ENCODE measurements around the gene HARS1.
"Not testable (repeated sequence)": the region's sequence is repeated elsewhere in the genome, so short reads cannot be mapped to it uniquely, and the experiment has no call there.

HARS1 gene

GRCh38 chr5:140637371-140638100 is 53.6 kb downstream of the HARS1 start:
- intact Hi-C loops (cut with DNase I): loop anchor here (2.0 kb wide), 3 partner anchors 53 to 265 kb away; partner anchors contain the start of genes APBB3, HARS1, HARS2 and SLC35A4

DNA sequence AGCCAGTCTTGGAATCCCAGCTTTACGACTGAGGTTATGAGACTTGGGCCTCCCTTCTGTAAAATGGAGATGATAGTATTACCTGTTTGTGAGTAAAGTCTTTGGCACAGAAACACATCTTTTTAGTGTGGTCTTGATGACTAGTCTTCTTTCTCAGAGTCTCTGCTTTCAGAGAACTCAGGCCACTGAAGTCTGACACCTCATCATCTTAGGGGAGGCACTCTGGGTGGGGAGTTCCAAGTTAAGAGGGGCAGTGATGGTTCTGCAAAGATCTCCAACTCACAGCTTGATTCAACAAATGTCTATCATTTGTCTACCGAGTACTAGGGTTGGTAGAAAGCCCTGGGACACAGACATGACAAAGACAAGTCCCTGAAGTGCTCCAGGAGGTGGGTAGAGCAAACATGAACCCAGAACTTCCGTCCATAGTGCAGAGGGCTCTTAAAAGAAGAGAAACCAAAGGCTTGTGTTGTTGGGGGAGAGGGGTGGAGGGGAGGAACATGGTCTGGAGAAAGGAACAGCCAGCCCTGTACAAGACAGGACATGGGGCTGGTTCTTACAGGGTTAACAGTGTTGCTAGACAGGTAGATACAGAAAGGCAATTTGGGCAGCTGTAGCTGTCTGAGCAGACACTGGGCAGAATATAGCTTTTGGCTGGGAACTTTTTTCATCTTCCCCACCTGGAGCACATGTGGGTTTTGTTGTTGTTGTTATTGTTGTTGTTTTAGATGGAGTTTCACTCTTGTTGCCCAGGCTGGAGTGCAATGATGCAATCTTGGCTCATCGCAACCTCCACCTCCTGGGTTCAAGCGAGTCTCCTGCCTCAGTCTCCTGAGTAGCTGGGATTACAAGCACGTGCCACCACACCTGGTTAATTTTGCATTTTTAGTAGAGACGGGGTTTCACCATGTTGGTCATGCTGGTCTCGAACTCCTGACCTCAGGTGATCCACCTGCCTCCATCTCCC is 55.6 kb downstream of the HARS1 start:
- DNase-seq: no peak
- intact Hi-C loops (cut with DNase I): no loop called here

More at GRCh38 chr5:140637371-140638100, 53.6 kb downstream of the HARS1 start:
- DNase-seq: no peak

DNA sequence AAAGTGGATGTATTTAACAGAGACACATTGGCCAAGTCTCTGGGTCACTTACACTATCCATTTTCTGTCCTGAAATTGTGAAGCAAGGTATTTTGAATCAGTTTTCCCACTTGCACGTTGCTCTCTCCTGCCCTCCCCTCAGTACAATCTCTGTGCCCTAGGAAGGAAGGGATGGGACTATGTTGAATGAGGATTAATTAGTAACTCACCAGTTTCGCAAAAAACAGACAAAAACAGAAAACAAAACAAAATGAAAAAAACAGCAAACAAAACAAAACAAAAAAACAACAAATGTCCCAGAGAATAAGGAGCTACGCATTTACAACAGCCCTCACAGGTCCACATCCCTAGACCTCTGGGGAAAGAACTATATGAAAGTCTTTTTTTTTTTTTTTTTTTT is 57.1 kb downstream of the HARS1 start:
- intact Hi-C loops (cut with DNase I): no loop called here
- DNase-seq: no peak

DNA sequence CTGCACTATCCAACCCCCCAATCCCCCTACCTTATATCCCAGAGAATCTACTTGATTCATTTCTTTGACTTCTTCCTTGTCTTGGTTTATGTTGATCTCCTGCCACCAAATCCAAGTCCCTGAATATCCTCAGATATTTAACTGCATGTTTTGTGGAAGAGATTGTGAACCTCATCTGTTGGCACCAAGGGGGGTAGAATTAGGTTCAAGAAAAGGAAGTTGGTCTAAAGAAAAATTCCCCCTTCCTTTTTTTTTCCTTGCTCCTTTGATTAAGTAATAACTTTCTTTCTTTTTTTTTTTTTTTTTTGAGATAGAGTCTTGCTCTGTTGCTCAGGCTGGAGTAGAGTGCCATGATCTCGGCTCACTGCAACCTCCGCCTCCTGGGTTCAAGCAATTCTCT is 57.7 kb downstream of the HARS1 start:
- intact Hi-C loops (cut with DNase I): no loop called here
- no peak for DNase-seq

DNA sequence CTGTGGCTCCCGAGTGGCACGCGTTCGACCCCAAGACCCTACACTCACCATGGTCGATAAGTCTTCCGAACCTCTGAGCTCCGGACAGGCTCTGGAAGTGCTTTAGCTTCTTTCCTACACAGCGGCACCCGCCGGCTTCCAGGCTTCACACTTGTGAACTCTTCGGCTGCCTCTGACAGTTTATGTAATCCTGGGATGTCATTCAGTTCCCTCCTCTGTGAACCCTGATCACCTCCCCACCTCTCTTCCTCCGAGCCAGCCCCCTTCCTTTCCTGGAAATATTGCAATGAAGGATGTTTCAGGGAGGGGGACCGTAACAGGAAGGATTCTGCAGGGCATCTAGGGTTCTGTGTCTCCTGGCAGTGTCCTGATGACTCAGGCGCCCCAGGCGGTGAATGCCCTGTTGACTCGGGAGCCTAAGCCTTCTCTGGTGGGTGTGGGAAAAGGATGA is 58.1 kb downstream of the HARS1 start, which contains the start of gene CD14:
CD14 (minus strand) TSS at position 155 of the 451 bp plus-strand sequence; CDS start at position 51, 104 bp downstream.
- intact Hi-C loops (cut with DNase I): no loop called here
- peak in 7 of 10 donors; percentile 19 to 91 (median 43) for DNase-seq

GRCh38 chr5:140632366-140633020 is 58.7 kb downstream of the HARS1 start:
- DNase-seq: peak; percentile 20 to 95 (median 62)
- intact Hi-C loops (cut with DNase I): no loop called here

DNA sequence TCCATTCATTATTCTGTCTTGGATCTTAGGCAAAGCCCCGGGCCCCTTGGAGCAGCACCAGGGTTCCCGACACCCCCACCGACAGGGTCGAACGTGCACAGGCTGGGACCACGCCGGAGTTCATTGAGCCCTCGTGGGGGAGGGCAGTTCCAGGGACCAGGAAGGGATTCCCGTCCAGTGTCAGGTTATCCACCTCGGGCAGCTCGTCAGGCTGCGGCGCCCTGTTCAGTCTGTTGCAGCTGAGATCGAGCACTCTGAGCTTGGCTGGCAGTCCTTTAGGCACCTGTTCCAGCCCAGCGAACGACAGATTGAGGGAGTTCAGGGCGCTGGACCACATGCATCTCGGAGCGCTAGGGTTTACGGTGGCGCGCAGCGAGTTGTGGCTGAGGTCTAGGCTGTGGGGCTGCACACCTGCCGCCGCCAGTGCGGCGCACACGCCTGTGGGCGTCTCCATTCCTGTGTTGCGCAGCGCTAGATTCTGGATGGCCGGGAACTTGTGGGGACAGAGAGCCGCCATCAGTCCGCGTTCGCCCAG is 59.3 kb downstream of the HARS1 start:
- DNase-seq: peak in 1 of 10 donors; percentile 77

DNA sequence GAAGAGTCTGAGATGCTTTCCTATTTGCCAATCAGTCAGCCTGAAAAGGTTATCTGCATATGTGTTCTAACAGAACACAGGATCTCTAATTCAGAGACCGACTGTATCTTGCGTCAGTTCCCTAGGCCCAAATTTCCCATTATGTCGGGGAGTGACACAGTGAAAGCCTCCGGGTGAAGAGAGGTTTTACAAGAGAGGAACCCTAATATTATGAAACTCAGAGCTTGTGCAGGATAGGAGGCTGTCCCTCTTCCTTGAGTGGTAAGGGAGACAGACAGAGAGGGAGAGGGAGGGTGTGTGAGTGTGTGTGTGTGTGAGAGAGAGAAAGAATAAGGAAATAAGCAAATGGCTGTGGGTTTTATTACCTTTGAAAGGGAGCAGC is 60.1 kb downstream of the HARS1 start:
- DNase-seq: no peak
- intact Hi-C loops (cut with DNase I): no loop called here

More for the DNA sequence above, 59.3 kb downstream of the HARS1 start:
- intact Hi-C loops (cut with DNase I): no loop called here

- DNase-seq: no peak
- intact Hi-C loops (cut with DNase I): no loop called here
Observed at GRCh38 chr5:140630292-140631035, 60.7 kb downstream of the HARS1 start.

DNA sequence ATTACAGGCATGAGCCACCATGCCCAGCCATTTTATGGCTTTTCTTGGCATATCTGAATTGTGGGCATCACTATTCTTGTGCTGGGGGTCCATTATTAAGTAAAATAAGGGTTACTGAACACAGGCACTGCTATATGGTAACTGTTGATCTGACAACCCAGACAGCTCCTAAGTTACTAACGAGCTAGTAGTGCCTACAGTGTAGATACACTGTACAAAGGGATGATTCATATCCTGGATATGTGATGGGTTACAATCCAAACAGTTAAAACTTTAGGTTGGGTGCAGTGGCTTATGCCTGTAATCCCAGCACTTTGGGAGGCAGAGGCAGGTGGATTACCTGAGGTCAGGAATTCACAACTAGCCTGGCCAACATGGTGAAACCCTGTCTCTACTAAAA is 62.5 kb downstream of the HARS1 start:
- DNase-seq: no peak
- intact Hi-C loops (cut with DNase I): no loop called here

DNA sequence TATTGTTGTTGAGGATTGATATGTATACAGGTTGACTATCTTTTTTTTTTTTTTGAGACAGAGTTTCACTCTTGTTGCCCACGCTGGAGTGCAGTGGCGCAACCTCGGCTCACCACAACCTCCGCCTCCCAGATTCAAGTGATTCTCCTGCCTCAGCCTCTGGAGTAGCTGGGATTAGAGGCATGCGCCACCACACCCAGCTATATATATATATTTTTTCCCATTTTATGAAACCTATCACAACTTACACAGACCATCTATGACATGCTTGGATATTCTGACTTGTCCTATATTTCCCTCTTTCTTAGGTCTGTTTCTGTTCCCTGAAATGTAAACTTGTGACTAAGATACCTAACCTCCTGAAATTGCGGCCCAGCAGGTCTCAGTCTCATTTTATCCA is 63.2 kb downstream of the HARS1 start:
- DNase-seq: no peak
- intact Hi-C loops (cut with DNase I): no loop called here

DNA sequence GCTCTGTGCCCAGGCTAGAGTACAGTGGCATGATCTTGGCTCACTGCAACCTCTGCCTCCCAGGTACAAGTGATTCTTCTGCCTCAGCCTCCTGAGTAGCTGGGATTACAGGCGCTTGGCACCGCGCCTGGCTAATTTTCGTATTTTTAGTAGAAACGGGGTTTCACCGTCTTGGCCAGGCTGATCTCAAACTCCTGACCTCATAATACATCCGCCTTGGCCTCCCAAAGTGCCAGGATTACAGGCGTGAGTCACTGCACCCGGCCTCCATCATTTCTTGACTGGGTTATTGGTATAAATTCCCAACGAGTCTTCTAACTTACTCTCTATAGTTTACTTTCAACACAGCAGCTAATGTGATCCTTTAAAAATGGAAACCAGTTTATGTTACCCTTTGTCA is 66.3 kb downstream of the HARS1 start:
- intact Hi-C loops (cut with DNase I): not testable (repeated sequence)

More for the DNA sequence above, 66.3 kb downstream of the HARS1 start:
- DNase-seq: not testable (repeated sequence)

All from posterior cingulate gyrus (tissue), 11 donors.